HG02840 (cell line): Measurements from ENCODE around the gene MATCAP1.

Experiments
- ATAC-seq: cut with Tn5 transposase; IDR thresholded peaks from one replicate; pipeline ENCODE4 v1.9.1; 2021; ENCODE audit warnings: mild to moderate bottlenecking, moderate library complexity, moderate number of reproducible peaks; ENCODE audit not compliant: unreplicated experiment, low FRiP score

The MATCAP1 gene

GRCh38 chr16:67158637-67159600, 24.8 kb downstream of the MATCAP1 start:
- peak; percentile 43 for ATAC-seq

- ATAC-seq: no peak
These were observed 25.7 kb downstream of the MATCAP1 start for GRCh38 chr16:67157892-67158635.

- no peak for ATAC-seq
These were observed 26.5 kb downstream of the MATCAP1 start for GRCh38 chr16:67157106-67157748.

- no peak for ATAC-seq
These were observed 27.5 kb downstream of the MATCAP1 start for GRCh38 chr16:67156143-67156844.

- ATAC-seq: no peak
These were observed 28.2 kb downstream of the MATCAP1 start for GRCh38 chr16:67155295-67156142.

- no peak for ATAC-seq
These were observed 29.0 kb downstream of the MATCAP1 start for GRCh38 chr16:67154578-67155294.

- ATAC-seq: no peak
These were observed 32.2 kb downstream of the MATCAP1 start for GRCh38 chr16:67151431-67152097.

GRCh38 chr16:67150833-67151396, 32.8 kb downstream of the MATCAP1 start, which contains the start of gene B3GNT9:
Gene B3GNT9, minus strand, starts transcription at chr16:67150998. Its CDS starts 513 bp downstream, at chr16:67150485.
- no peak for ATAC-seq

GRCh38 chr16:67150047-67150832, 33.5 kb downstream of the MATCAP1 start:
- ATAC-seq: no peak

- no peak for ATAC-seq
These were observed 34.3 kb downstream of the MATCAP1 start for GRCh38 chr16:67149276-67150046.

- ATAC-seq: no peak
These were observed 35.0 kb downstream of the MATCAP1 start for GRCh38 chr16:67148656-67149275.

GRCh38 chr16:67148221-67148620, 35.5 kb downstream of the MATCAP1 start:
- ATAC-seq: no peak

GRCh38 chr16:67147437-67148140, 36.2 kb downstream of the MATCAP1 start:
- no peak for ATAC-seq

- ATAC-seq: no peak
These were observed 37.0 kb downstream of the MATCAP1 start for GRCh38 chr16:67146523-67147357.
